DMS79 treated with DMSO at 0.1 percent for 48 hours (cell line): ENCODE measurements around the gene TRMT2B.
"Not testable (repeated sequence)": the region's sequence is repeated elsewhere in the genome, so short reads cannot be mapped to it uniquely, and the experiment has no call there.

ENCODE experiments used
- DNase-seq: peaks from one replicate; lab custom pipeline; 2025; lab: John Stamatoyannopoulos, UW

Gene TRMT2B

DNA sequence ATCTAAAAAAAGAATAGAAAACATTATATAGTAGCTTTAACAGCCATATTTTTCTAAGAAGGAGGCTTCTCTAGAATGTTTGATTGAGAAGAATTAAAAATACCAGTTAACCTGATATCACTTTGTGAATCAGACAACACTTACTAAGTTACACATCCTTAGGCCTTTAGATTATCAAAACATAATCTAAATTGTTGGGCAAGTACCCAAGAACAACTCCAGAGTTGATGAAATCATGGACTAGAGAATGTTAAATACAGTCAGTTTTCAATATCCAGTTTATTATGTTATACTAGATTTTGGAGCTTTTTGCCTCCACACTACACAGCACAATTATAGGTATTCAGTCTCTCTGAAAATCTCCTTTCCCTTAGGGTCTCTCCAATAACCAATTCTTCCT lies 42.8 kb downstream of the TRMT2B start:
- no peak for DNase-seq

- DNase-seq, result no peak
Measured at GRCh38 chrX:100999451-100999850, 52.5 kb downstream of the TRMT2B start.

GRCh38 chrX:100995469-100995868 lies 56.4 kb downstream of the TRMT2B start:
- no peak for DNase-seq

DNA sequence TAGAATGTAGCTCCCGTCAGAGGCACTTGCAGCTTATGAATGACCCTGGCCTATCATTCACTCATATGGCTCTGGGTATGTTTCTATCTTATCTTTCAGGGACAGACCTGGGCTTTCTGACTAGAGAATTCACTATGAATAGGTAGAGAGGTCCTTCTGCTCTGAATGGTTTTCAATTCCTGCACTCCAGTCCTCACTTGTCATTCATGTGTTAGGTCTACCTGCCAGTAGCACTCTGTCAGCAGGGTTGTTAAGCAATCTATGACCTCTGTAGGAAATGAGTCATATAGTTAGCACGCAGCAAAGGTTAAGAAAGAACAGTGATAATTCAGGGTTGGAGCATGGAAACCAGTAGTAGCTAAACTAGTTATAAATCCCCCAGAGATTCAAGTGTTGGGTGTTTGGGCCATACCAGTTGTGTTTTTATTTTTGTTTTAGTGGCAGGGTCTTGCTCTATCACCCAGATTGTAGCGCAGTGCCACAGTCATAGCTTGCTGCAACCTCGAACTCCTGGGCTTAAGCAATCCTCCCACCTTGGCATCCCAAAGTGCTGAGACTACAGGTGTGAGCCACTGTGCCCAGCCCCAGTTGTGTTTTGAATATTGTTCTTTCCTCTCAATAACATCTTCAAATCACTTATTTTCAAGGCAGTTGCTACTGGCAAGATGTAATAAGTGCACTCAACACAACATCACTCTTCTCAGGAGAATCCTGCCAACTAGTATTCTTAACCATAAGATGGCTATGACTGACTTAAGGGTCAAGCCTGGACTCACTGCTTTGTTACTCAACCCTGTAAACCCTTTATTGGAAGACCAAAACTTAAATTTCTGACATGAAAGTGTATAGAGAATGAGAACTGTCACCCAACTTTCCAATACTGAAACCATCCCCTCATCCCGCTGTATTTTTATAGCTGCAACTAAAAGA lies 57.3 kb downstream of the TRMT2B start:
- no peak for DNase-seq

DNA sequence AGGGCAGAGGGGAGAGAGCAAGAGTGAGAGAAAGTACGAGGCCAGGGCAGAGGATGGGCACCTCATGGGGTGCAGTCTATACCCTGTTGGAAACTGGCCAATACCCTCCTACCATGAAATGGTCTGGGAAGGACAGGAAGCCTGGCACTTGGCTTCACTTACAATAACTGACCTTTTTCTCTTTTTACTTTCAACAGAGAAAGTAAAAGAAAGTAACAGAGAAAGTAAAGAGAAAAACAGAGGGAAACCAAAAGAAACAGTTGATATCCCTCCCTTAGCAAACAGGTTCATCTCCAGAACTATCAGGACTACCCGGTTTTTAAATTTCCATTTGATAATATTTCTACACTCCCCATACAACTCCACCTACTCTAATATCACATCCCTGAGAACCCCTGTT lies 61.8 kb downstream of the TRMT2B start:
- no peak for DNase-seq

DNA sequence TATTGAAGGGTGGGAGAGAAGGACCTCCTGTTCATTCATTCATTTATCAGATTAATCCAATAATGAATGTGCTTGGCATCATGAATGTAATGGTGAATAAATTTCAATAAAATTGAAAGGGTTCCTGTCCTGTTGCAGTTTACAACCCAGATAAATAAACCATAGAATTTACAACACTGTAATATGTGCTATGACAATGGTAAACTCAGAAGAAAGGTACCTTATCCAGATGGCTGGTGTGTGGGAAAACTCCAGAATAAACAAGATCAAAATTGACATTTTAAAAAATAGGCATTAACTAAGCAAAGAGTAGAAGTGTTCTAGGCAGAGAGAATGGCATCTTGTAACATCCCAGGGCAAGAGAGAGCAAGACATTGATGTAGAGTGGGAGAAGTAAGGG lies 67.1 kb downstream of the TRMT2B start:
- DNase-seq, result no peak

DNA sequence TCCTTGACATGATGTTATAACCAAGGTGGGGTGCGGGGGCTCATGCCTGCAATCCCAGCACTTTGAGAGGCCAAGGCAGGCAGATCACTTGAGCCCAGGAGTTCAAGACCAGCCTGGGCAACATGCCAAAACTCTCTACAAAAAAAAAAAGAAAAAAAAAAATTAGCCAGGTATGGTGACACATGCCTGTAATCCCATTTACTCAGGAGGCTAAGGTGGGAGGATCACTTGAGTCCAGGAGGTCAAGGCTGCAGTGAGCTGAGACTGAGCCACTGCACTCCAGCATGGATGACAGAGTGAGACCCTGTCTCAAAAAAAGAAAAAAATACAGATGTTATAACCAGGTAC lies 70.4 kb downstream of the TRMT2B start:
- DNase-seq, result not testable (repeated sequence)

GRCh38 chrX:100980608-100981497 lies 71.1 kb downstream of the TRMT2B start:
- no peak for DNase-seq

GRCh38 chrX:100979881-100980607 lies 71.9 kb downstream of the TRMT2B start:
- DNase-seq, result no peak

DNA sequence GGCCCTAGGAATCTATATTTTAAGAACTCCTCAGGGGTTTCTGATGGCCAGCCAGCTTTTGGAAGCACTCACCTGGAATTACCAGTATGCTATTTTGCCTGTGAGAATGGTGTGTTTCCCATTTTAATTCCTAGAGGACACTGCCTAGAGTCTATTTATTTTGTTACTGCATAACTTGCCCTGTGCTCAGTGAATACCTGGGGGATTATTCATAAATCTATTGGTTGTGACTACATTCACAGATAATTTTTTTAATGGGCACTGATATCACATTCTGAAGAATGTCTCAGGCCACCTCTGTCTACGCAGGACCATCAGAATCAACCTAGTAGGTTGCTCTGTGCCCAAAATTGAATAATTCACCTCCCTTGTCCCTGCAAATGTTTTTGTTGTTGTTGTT lies 75.7 kb downstream of the TRMT2B start:
- no peak for DNase-seq

DNA sequence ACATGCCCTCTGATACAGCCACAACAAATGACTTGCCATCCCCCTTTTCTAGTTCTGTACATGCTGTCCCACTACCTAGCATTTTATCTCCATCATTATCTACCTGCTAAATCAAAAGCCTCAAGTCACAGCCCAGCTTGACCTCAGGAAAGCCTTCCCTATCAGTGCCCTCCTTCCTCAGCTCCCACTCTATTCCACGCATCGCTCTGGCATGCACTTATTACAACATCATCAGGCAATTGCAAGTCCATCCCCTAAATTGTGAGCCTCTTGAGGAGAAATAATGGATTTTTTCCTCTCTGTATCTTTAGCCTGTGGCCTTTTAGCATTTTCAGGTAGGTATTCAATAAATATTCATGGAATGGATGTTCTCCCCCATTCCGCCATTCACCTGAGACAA lies 76.7 kb downstream of the TRMT2B start:
- DNase-seq, result no peak

- no peak for DNase-seq
Measured at GRCh38 chrX:100973411-100973810, 78.5 kb downstream of the TRMT2B start.

- no peak for DNase-seq
Measured at GRCh38 chrX:100969936-100970335, 82.0 kb downstream of the TRMT2B start.

DNA sequence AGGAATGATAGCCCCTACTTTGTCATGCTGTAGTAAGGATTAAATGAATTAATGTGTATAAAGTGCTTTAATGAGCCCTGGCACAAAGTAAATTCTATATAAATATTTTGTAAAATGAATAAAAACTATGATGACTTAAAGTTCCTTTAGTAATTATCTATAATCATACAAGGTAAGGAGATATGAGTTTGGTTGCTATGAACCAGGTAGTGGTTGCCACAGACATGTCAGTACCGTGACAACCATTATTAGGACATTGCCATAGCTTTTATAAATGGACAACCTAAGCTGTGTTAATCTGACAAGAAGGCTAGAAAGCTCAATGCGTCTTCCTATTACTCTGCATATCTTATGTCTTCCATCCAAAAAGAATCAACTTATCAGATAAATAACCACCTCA lies 82.5 kb downstream of the TRMT2B start, which contains the start of gene ARL13A:
Gene ARL13A (plus strand): TSS at position 301 of the 400 bp plus-strand sequence. CDS start 3,982 bp downstream, outside the sequence.
- DNase-seq, result no peak

DNA sequence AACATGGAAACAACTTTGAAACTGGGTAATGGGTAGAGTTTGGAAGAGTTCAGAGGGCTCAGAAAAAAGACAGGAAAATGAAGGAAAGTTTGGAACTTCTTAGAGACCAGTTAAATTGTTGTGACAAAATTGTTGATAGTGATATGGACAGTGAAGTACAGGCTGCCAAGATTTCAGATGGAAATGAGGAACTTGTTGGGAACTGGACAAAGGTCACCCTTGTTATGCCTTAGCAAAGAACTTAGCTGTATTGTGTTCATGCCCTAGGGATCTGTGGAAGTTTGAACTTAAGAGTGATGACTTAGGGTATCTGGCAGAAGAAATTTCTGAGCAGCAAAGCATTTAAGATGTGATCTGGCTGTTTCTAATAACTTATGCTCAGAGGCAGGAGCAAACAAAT lies 87.5 kb downstream of the TRMT2B start:
- DNase-seq, result no peak

DNA sequence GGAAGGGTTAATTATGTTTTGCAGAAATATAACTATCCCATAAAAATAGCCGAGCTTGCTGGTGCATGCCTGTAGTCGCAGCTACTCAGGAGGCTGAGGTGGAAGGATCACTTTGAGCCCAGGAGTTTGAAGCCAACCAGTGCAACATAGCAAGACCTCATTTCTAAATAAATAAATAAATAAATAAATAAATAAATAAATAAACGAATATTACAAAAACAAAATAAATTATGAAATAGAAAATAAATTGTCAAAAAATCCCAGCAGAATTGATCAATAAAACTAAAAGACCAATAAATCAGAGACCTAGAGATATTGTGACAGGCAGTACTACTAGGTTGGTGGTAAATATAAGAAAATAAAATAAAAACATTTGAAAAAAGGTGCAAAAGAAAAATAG lies 89.1 kb downstream of the TRMT2B start:
- DNase-seq, result no peak
